Neuron (in vitro differentiated cells): ENCODE measurements around the gene CYP4V2.
A peak's percentile ranks its signal among the peaks of the same experiment; 100 is the strongest.

ENCODE experiments used
- H2AFZ ChIP-seq: one replicate; pipeline ENCODE4 v1.6.1; 2013; ENCODE audit warnings: low read depth, mild to moderate bottlenecking, inconsistent platforms, low read length, moderate library complexity
- H3K27me3 ChIP-seq: one replicate; pipeline ENCODE4 v1.6.1; 2013; ENCODE audit warnings: low read length; ENCODE audit not compliant: insufficient read depth
- H3K36me3 ChIP-seq: one replicate; pipeline ENCODE4 v1.6.1; 2013; ENCODE audit warnings: low read length; ENCODE audit not compliant: insufficient read depth
- H3K4me1 ChIP-seq: one replicate; pipeline ENCODE4 v1.6.1; 2013; ENCODE audit warnings: low read length; ENCODE audit not compliant: insufficient read depth
- H3K4me3 ChIP-seq: 2 replicates; pipeline ENCODE4 v1.5.1; 2013; ENCODE audit warnings: mild to moderate bottlenecking, low read length, moderate library complexity
- H3K9me3 ChIP-seq: one replicate; pipeline ENCODE4 v1.6.1; 2013; ENCODE audit warnings: low read length

CYP4V2 gene

GRCh38 chr4:186166852-186167512 lies 24.4 kb upstream of the CYP4V2 start:
- Histone ChIP-seq H2AFZ (no peak overlapping the region), H3K36me3 (no peaks in the 10 kb centered on the region), H3K4me1 (peaks cover 9% of the 10 kb centered on the region), H3K9me3 (no peaks in the 10 kb centered on the region), H3K27me3 (no peaks in the 10 kb centered on the region), H3K4me3 (no peak overlapping the region)

- no peaks in the 10 kb centered on the region for H3K27me3 ChIP-seq
- H2AFZ ChIP-seq = no peak overlapping the region
- peaks cover 9% of the 10 kb centered on the region for H3K4me1 ChIP-seq
- no peak overlapping the region for H3K4me3 ChIP-seq
- no peaks in the 10 kb centered on the region for H3K36me3 ChIP-seq
- no peaks in the 10 kb centered on the region for H3K9me3 ChIP-seq
These were observed 23.8 kb upstream of the CYP4V2 start for GRCh38 chr4:186167605-186168004.

- H3K9me3 ChIP-seq = no peaks in the 10 kb centered on the region
- H3K27me3 ChIP-seq = no peaks in the 10 kb centered on the region
- H3K36me3 ChIP-seq = no peaks in the 10 kb centered on the region
- H2AFZ ChIP-seq = no peak overlapping the region
- H3K4me1 ChIP-seq = peaks cover 3% of the 10 kb centered on the region
- H3K4me3 ChIP-seq = no peak overlapping the region
These were observed 22.6 kb upstream of the CYP4V2 start for GRCh38 chr4:186168750-186169149.

GRCh38 chr4:186169333-186169944 lies 21.9 kb upstream of the CYP4V2 start:
- Histone ChIP-seq H3K36me3 (no peaks in the 10 kb centered on the region), H3K4me1 (no peaks in the 10 kb centered on the region)

GRCh38 chr4:186169945-186170802 lies 21.2 kb upstream of the CYP4V2 start:
- no peaks in the 10 kb centered on the region for H3K9me3 ChIP-seq
- no peak overlapping the region for H3K4me3 ChIP-seq
- H3K36me3 ChIP-seq = no peaks in the 10 kb centered on the region
- H3K27me3 ChIP-seq = no peaks in the 10 kb centered on the region
- no peak overlapping the region for H2AFZ ChIP-seq
- H3K4me1 ChIP-seq = no peaks in the 10 kb centered on the region

More at GRCh38 chr4:186169333-186169944, 21.9 kb upstream of the CYP4V2 start:
- Histone ChIP-seq H3K9me3 (no peaks in the 10 kb centered on the region), H3K27me3 (no peaks in the 10 kb centered on the region), H2AFZ (no peak overlapping the region), H3K4me3 (no peak overlapping the region)

- Histone ChIP-seq H3K27me3 (no peaks in the 10 kb centered on the region), H3K4me1 (no peaks in the 10 kb centered on the region), H2AFZ (no peak overlapping the region), H3K36me3 (no peaks in the 10 kb centered on the region), H3K4me3 (no peak overlapping the region), H3K9me3 (no peaks in the 10 kb centered on the region)
These were observed 20.4 kb upstream of the CYP4V2 start for GRCh38 chr4:186170966-186171365.

- no peaks in the 10 kb centered on the region for H3K27me3 ChIP-seq
- H3K4me1 ChIP-seq = no peaks in the 10 kb centered on the region
- H2AFZ ChIP-seq = no peak overlapping the region
- H3K36me3 ChIP-seq = no peaks in the 10 kb centered on the region
- no peaks in the 10 kb centered on the region for H3K9me3 ChIP-seq
- no peak overlapping the region for H3K4me3 ChIP-seq
These were observed 18.8 kb upstream of the CYP4V2 start for GRCh38 chr4:186172546-186172945.

- Histone ChIP-seq H3K9me3 (no peaks in the 10 kb centered on the region), H3K4me1 (peaks cover 12% of the 10 kb centered on the region), H2AFZ (no peak overlapping the region), H3K4me3 (no peak overlapping the region), H3K36me3 (no peaks in the 10 kb centered on the region), H3K27me3 (no peaks in the 10 kb centered on the region)
These were observed 3.3 kb upstream of the CYP4V2 start for GRCh38 chr4:186188107-186188506.

- Histone ChIP-seq H3K4me1 (peaks cover 14% of the 10 kb centered on the region), H3K9me3 (no peaks in the 10 kb centered on the region), H3K27me3 (no peaks in the 10 kb centered on the region), H3K4me3 (peak overlapping the region; percentile 77), H2AFZ (no peak overlapping the region), H3K36me3 (no peaks in the 10 kb centered on the region)
These were observed 1.7 kb upstream of the CYP4V2 start for GRCh38 chr4:186189656-186190055.

GRCh38 chr4:186190581-186191199 lies 677 bp upstream of the CYP4V2 start:
- Histone ChIP-seq H3K4me3 (peak overlapping the region; percentile 77), H3K27me3 (no peaks in the 10 kb centered on the region), H3K9me3 (no peaks in the 10 kb centered on the region), H3K36me3 (no peaks in the 10 kb centered on the region), H3K4me1 (peaks cover 14% of the 10 kb centered on the region), H2AFZ (peak overlapping the region; percentile 93)

- no peaks in the 10 kb centered on the region for H3K27me3 ChIP-seq
- peak overlapping the region; percentile 77 for H3K4me3 ChIP-seq
- H3K4me1 ChIP-seq = peaks cover 14% of the 10 kb centered on the region
- H2AFZ ChIP-seq = peak overlapping the region; percentile 93
- H3K36me3 ChIP-seq = no peaks in the 10 kb centered on the region
- no peaks in the 10 kb centered on the region for H3K9me3 ChIP-seq
These were observed 772 bp downstream of the CYP4V2 start for GRCh38 chr4:186192066-186192612.

- Histone ChIP-seq H2AFZ (no peak overlapping the region), H3K9me3 (no peaks in the 10 kb centered on the region), H3K4me3 (no peak overlapping the region), H3K4me1 (peaks cover 14% of the 10 kb centered on the region), H3K36me3 (no peaks in the 10 kb centered on the region), H3K27me3 (no peaks in the 10 kb centered on the region)
These were observed 2.5 kb downstream of the CYP4V2 start for GRCh38 chr4:186193851-186194250.

- Histone ChIP-seq H2AFZ (no peak overlapping the region), H3K36me3 (no peaks in the 10 kb centered on the region), H3K4me1 (peaks cover 4% of the 10 kb centered on the region), H3K27me3 (no peaks in the 10 kb centered on the region), H3K9me3 (no peaks in the 10 kb centered on the region), H3K4me3 (no peak overlapping the region)
These were observed 4.7 kb downstream of the CYP4V2 start for GRCh38 chr4:186196063-186196462.
